Activated CD8-positive, alpha-beta memory T cell treated with anti-CD3 and anti-CD28 coated beads, Interleukin-2, amount 50 U/mL, for 1 hour (primary cell): ENCODE results near the gene CHST5.
"Not testable (repeated sequence)": the region's sequence is repeated elsewhere in the genome, so short reads cannot be mapped to it uniquely, and the experiment has no call there.

Experiments used
- DNase-seq: peaks from one replicate; pipeline ENCODE4 v3.0.0-alpha.2; 2020; ENCODE audit errors: extremely low read depth

CHST5 gene

DNA sequence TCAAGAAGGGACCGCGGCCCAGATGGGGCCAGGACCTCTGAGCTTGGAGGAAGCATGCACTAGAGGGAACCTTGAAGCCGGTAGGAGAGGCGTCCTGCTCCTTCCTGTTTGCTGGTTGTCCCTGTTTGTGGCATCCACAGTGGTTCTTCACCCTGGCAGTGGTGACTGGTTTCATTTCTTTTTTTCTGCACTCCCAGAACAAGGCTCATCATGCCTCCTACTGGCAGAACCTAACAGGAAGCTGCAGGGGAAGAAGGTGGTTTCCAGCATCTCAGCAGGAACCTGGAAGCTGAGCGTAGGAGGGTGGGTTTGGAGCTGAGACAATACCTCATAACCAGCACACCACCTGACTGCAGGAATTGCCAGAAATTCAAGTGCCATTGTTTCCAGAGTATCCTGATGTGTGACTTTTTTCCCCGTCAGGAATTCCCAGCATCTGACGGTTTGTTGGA is 14.3 kb upstream of the CHST5 start:
- DNase-seq = no peak

DNA sequence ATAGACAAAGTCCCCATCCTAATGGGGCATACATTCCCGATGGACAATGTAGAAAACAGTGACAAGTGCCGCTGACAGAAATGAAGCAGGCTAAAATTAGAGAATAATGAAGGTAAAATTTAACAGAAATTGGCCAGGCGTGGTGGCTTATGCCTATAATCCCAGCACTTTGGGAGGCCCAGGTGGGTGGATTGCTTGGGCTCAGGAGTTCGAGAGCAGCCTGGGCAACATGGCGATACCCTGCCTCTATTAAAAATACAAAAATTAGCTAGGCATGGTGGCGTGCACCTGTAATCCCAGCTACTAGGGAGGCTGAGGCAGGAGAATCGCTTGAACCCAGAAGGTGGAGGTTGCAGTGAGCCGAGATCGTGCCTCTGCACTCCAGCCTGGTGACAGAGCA is 12.5 kb upstream of the CHST5 start:
- DNase-seq = not testable (repeated sequence)

DNA sequence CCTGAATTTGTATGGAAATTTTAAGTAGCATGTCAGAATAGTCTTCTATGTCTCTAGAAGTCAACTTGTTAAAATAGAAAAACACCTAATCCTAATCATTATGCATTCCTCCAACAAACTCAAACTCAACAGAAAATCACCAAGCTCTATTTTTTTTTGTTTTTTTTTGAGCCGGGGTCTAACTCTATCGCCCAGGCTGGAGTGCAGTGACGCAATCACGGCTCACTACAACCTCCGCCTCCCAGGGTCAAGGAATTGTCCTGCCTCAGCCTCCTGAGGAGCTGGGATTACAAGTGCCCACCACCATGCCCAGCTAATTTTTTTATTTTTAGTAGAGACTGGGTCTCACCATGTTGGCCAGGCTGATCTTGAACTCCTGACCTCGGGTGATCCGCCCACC is 10.4 kb upstream of the CHST5 start:
- no peak for DNase-seq

DNA sequence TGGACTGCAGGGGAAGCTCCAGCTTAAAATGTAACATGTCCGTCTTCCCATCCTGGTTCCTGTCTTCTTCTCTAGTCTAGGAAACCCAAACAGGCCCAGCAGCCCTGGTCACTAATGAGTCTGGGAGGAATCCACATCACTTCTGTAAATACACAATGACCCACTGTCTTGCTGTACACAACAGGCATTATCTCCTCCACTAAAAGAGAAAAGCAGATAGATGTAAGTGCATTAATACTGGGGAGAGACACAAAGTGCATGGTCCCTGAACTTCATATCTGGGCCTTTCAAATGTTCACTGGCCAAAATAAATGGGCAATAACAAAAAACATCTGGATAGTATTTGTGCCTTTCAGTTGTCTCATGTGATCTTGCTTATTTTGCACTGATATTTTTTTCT is 10.0 kb upstream of the CHST5 start:
- DNase-seq = not testable (repeated sequence)

DNA sequence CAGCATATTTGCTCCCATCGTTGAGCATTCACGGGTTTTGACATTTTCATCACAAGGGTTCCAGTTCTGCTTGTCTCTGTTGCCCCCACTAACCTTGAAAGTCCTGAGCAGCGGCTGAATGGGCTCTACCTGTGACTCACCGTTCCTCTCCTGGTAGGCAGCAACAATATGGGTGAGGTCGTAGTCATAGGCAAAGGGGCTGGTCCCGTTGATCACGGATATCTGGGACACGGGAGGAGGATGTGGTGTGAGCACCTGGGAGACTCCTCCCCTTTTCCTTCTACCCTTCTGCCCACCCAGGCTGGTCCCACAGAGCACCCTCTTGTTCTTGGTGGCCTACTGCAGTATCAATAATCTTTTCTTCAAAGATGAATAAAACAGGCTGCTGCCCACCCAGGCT is 6.6 kb upstream of the CHST5 start:
- DNase-seq = not testable (repeated sequence)

DNA sequence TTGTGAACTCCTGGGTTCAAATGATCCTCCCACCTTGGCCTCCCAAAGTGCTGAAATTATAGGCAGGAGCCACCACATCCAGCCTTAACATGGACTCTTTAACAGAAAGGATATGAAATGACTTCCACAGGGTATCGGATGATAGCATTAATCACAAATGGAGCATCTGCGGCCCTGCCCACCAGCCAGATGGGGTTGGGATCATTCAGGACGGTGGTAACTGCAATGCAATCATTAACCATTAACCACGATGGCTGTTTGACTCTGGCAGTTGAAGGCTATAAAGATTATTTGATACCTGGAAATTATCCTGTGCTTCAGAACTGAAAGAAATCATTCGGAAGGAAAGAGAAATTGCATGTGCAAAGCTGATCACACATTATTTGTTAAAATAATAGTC is 5.3 kb upstream of the CHST5 start:
- no peak for DNase-seq

DNA sequence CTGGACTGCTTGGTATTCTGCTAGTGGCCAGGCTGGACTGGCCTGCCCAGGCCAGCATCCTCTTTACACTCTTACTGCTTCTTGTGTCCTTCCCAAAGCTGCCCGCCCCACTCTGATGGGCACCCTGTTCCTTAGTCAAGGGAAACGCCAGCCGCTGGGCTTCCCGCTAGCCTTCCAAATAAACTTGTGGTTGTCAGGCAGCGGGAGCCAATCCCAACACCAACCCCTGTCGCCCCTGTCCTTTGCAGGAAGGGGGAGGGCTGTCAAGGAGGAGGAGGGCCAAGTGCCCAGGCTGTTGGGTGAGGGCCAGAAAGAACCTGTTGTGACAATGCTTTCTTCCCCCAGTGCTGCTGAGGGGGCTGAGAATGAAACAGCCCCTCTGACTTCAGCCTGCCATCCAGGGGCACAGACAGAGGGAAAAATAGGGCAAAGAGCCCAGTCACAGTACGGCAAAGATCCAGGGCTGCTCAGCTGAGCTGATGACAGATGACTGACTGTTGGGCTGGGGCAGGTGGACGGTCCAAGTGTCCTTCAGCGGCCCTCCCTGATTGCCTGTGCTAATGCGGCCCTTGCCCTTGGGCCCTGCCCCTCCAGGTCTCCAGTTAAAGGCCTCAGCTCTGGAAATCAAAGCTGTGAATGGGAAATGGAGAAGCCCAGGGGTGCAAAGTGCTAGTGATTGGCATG is 3.1 kb upstream of the CHST5 start:
- not testable (repeated sequence) for DNase-seq

DNA sequence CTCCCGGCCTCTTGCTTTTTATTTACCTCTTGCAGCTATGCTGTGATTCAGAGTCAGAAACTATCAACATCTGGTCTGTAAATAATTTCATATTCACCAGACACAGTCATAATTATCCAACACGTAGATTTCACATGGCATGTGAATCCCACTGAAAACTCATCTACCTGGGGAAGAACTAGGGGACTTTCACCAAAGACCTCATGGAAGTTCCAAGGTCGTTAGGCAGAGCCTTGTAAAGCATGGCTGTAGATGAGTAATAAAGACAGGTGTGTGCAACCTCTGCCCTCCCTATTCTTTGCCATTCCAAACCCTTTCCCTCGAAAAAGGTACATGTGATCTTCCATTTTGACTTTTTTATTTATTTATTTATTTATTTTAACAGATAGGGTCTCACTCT is 1.9 kb upstream of the CHST5 start:
- DNase-seq = no peak

DNA sequence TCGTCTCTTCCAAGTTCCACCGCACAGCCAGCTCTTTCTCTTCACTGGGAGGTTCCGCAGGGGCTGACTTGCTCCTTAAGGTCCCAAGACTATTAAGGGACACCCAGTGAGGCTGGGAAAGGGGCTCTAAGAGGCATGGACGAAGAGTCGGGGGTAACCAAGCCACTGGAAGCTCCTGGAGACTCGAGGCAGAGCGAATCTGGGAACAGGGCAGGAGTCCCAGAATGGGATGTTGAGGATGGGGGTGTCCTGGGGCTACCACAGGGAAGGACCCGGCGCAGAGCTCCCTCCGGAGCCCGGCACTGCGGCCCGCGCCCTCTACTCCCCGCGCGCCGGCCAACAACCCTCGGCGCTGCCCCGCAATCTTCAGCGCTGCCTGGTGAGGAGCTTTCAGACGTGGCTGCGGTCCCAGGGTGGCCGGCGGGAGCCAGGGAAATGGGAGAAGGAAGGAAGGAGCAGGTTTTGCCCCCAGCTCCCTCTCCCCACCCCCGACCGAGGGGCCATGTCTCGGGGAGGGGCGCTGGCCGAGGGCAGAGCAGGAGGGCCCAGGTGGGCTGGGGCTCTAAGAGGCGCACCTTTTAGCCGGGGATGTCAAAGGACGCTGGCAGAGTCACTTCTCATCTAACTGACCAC is 581 bp downstream of the CHST5 start:
- no peak for DNase-seq

DNA sequence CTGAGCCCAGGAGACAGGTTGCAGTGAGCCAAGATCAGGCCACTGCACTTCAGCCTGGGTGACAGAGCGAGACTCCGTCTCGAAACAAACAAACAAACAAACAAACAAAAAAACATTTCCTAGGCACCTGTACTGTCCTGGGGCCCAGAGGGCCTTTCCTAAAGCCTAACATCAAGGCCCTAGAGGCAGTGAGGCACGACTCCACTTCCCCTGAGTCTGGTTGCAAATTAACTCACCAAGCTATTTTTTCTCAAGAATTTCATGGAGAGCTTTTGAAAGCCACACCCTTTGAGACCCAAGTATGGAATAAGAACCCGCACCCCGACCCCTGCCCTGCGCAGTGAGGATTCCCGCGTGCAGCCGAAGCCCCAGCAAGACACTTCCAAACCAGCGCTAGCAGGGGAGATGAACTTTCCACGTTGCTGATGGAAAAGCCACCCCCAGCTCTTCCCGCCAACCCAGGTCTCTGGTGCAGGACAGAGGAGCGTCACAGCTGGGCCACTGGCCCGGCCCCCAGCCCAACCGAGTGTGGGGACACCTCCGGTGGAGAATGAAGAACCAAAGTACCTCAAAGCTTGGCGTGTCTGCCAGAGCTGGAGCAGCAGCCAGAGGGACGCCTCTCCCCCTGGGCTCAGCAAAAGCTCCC is 1.2 kb downstream of the CHST5 start:
- DNase-seq = no peak

DNA sequence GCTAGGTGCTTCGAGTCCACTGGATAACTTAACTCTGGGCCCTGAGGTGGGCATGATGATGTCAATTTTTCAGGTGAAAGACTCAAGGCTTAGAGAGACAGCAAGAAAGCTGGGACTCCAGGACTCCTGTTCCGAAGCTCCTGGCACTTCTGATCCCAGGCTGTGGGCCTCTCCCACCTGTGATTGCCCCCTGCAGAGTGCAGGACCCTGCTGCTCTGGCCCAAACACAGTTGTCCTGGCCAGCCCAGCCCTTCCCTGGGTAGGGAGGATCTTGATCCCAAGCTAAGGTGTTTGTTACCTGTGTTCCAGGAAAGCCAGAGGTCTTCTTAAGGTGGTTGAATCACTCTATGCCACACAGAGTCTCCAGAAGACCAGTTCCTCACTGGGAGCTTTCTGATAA is 3.1 kb downstream of the CHST5 start:
- DNase-seq = no peak

DNA sequence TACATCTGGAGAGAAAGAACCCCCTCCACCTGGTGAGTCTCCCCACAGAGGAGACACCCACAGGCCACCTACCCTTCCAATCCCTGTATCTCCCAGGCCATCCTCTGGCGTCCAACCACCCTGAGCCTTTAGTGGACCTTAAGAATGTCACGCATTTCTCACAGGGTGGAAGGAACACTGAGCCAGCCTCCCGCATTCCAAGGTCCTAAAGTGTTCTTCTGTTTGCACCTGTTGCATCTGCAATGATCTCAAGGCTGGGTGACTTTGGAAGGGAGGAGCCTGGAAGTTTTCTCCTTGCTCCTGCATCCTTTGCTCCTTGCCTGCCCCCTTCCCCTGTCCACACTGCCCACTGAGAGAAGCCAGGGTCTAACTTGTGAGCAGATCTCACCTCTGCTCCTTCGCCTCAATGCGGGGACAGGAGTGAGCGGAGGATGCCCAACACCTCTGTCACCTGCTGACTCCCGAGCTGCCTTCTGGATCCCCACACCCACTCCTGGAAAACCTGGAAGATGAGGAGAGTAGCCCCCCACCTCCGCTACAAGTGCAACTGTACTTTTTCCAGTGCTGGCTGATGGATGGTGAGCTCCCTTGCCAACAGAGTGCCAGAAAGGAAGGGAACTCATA is 3.7 kb downstream of the CHST5 start:
- no peak for DNase-seq

DNA sequence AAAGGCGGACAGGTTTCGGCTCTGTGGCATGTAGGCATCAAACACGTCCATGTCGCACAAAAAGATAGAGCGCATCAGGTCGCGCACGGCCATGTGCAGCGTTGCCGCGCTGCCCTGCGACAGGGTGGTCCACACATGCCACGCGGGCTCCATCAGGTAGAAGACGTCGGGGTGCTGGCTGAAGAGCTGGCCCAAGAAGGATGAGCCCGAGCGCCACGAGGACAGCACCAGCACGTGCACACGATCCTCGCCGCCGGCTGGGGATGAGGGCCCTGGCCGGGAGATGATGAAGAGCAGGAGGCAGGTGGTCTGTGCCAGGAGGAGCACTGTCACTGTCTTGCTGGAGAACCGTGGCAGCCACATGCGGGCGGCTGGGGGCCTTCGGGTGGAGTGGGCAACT is 5.9 kb downstream of the CHST5 start:
- no peak for DNase-seq

DNA sequence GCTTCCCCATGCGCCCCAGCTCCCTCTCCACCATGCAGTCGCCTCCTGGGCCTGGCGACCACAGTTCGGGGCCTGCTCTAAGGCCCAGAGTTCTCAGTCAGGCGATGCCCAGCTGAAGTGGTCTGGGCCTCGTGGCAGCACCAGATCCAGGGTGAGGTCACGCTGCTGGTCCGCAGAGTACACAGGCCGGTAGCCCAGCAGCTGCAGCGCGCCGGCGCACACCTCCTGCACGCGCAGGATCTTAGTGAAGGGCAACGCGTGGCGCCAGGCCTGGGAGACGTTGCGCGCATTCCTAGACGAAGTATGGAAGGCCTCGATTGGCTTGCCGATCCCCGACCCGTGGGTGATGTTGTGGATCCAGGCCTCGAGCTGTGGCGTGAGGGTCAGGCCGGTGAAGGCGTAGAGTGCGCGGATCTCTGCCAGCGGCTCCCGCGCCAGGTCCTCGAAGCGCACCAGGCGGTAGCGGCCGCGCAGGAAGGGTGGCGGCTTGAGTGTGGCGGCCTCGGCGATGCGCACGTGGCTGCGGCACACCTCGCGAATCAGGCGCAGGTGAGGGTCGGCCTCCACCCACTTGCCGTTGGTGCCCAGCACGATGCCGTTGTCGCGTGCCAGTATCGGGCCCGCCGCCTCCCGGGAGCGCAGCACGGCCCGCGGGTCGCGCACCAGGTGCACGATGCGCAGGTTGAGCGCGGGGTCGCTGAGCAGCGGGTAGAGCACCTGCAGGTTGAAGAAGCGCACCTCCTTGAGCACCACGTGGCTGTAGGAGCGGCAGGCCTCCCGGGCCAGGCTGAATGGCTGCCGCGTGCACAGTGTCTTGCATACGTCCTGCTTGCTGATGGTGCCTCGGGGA is 6.6 kb downstream of the CHST5 start:
- no peak for DNase-seq

DNA sequence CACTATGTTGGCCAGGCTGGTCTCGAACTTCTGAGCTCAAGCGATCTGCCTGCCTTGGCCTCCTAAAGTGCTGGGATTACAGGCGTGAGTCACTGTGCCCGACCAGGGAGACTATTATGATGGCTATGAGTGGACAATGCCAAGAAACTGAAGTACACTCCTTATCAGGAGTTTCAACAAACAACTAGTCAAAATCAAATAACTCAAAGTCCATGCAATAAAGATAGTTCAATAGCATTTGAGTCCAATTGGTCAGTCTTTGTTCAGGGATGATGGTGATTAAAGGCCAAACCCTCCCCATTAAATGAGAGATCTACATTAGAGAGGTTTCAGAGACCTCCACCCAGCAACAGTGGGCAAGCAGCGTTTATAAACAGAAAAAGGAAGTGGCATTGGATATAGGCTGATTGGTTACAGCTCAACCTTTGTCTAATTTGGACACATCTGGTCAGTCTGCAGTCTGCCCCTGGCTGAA is 8.0 kb downstream of the CHST5 start:
- DNase-seq = no peak

DNA sequence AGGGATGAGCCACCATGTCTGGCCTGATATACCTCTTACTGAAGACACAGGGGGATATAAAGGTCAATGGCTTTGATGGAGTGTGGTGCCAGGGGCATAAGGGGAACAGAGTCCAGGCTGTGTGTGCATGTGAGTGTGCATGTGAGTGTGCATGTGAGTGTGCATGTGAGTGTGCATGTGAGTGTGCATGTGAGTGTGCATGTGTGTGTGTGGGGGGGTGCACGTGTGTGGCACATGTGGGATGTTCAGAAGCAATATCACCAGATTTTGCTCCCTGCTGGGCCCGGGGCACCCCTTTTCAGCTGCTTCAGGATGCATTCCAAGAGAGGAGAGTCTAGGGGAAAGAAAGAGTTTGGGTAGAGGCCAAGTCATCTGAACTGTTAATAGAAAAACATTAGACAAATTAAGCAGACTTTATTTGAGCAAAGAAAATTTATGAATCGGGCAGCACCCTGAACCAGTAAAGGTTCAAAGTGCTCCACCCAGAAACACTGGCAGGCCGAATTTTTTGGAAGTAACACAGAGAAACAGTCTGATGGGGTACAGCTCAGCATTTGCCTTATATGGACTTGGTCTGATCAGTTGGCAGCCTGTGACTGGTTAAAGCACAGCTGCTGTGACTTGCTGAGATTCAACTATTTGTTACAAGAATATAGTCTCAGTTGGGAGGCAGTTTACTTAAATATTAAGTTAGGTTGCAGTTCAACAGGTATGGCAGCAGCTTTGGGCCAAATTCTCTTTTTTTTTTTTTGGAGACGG is 9.7 kb downstream of the CHST5 start:
- DNase-seq = no peak

DNA sequence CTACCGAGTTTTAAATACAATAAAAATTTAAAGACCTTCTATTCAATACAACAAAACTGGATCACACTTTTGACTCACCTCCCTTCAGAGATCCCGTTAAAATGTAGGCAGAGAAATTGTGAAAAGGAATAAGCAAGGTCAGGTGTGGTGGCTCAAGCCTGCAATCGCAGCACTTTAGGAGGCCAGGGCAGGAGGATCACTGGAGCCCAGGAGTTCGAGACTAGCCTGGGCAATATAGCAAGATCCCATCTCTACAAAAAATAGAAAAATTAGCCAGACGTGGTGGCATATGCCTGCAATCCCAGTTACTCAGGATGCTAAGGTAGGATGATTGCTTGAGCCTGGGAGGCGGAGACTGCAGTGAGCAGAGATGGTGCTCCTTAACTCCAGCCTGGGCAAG is 16.7 kb downstream of the CHST5 start:
- no peak for DNase-seq

DNA sequence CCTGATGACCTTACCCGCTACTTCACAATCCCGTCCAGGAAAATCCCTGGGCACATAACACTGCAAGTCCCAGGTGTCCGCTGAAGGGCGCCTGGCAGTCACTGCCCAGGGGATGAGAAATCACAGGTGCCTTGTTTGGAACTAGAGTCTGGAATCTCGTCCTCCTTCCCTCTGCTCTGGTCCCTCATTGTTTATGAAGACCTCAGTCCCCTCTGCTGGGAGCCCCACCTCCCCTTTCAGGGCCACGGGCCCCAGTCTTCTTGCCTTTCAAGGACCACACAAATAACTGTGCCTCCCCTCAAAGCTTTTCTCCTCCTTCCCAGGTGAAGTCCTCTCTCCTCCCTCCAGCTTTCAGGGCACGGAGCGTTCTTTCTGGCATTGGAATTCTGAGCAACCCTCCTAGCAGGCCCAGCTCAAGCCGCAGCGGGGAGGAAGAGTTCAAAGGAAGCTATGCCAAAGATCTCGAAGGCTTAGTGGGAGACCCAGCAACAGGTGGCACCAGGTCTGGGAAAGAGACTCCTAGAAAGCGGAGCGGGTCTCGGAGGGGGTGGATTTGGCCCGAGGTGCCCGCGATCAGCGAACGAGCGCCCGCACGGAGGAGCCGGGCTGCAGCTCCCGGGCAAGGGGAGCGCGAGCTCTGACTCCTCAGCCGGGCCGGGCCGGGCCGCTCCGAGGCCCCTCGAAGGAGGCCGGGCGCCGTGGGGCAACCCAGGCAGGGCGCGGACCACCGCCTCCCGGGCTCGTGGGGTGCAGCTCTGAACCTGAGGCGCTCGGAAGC is 19.5 kb downstream of the CHST5 start:
- not testable (repeated sequence) for DNase-seq

DNA sequence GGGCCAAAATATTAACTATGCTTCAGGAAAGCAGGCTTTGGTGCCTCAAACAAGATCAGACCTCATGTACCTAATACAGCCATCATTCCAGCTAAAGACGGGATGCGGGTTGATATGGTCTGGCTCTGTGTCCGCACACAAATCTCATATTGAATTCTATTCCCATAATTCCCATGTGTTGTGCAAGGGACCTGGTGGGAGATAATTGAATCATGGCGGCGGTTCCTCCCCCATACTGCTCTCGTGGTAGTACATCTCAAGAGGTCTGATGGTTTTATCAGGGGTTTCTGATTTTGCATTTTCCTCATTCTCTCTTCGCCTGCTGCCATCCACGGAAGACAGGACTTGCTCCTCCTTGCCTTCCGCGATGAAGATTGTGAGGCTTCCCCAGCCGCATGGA is 21.6 kb downstream of the CHST5 start:
- DNase-seq = no peak

DNA sequence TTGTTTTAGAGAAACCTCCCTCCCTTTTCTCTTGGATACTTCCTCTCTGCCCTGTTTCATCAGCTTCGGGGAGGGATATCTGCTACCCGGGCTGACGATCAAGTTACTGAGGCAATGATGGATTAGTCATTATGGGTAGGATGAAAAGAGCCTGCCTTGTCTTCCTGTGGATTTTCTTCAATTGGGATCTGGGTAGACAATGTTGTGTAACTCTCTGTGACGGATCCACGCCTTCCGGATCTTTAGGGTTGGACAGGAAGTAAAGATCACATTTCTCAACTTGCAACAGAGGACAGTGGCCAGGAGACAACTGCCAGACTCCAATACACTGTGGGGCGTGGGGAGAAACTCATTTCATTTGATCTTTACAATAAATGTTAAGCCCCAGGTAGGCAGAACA is 29.3 kb downstream of the CHST5 start:
- DNase-seq = no peak
